ENCODE results near the gene SHROOM2. TPM values are rescaled to one million over a fixed set of nuclear protein-coding genes. Genes with fewer than 3 reads are reported as not detected.

SHROOM2 gene
- total RNA-seq, 1 experiment from 2014 or later: 5.3 TPM

DNA sequence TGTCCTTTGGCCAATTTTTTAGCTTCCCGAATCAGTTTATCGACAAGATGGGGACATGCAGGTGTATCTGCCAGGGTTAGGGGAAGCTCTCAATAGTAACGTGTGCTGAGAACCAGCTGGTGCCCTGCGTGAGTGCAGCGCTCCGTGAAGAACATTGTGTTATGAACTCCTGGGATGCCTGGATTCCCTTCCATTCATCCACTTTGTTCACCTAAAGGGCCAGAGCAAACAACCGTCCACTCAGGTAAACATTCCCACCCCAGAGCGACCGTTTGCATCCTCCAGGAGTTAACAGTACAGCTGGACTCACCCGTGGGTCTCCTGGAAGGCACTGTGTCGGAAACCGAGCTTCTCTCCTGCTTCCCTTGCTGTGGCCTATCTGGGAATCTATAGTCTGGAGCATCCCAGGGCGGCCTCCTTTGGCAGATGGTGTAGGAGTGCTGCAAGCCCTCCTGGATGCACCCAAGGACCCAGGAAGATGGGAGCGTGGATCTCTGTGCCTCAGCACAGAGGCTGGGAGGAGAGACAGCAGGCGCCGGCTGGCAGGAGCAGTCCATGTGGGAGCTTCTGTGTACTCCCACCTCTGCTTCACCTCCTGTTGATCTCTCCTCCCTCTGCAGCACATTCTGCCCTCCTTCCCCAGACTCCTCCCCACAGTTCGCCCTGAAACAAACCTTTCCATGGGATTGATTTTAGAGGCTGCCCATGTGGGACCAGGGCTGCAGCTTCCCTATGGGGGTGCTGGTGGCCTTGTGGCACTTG, 62.7 kb downstream of the SHROOM2 start:
- no TSS peak for BruUV-seq (replicated peaks)
- no peaks in the 10 kb centered on the region for H3K79me2 ChIP-seq (ENCODE audit: insufficient read depth, low read length)
- TF ChIP-seq SRF (IDR thresholded peaks at IDR 0.05; ENCODE audit: low read depth) (no peak), POLR2AphosphoS5 (IDR thresholded peaks at IDR 0.05; ENCODE audit: low read depth, low read length) (no peak), FOSL1 (IDR thresholded peaks at IDR 0.05; ENCODE audit: low read depth) (no peak)
- TF ChIP-seq, protein P1, sequence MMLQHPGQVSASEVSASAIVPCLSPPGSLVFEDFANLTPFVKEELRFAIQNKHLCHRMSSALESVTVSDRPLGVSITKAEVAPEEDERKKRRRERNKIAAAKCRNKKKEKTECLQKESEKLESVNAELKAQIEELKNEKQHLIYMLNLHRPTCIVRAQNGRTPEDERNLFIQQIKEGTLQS (IDR thresholded peaks at IDR 0.05): no peak
- TF ChIP-seq, protein P2, sequence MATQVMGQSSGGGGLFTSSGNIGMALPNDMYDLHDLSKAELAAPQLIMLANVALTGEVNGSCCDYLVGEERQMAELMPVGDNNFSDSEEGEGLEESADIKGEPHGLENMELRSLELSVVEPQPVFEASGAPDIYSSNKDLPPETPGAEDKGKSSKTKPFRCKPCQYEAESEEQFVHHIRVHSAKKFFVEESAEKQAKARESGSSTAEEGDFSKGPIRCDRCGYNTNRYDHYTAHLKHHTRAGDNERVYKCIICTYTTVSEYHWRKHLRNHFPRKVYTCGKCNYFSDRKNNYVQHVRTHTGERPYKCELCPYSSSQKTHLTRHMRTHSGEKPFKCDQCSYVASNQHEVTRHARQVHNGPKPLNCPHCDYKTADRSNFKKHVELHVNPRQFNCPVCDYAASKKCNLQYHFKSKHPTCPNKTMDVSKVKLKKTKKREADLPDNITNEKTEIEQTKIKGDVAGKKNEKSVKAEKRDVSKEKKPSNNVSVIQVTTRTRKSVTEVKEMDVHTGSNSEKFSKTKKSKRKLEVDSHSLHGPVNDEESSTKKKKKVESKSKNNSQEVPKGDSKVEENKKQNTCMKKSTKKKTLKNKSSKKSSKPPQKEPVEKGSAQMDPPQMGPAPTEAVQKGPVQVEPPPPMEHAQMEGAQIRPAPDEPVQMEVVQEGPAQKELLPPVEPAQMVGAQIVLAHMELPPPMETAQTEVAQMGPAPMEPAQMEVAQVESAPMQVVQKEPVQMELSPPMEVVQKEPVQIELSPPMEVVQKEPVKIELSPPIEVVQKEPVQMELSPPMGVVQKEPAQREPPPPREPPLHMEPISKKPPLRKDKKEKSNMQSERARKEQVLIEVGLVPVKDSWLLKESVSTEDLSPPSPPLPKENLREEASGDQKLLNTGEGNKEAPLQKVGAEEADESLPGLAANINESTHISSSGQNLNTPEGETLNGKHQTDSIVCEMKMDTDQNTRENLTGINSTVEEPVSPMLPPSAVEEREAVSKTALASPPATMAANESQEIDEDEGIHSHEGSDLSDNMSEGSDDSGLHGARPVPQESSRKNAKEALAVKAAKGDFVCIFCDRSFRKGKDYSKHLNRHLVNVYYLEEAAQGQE (IDR thresholded peaks at IDR 0.05; ENCODE audit: low read depth): no peak
- TF ChIP-seq, protein P3, sequence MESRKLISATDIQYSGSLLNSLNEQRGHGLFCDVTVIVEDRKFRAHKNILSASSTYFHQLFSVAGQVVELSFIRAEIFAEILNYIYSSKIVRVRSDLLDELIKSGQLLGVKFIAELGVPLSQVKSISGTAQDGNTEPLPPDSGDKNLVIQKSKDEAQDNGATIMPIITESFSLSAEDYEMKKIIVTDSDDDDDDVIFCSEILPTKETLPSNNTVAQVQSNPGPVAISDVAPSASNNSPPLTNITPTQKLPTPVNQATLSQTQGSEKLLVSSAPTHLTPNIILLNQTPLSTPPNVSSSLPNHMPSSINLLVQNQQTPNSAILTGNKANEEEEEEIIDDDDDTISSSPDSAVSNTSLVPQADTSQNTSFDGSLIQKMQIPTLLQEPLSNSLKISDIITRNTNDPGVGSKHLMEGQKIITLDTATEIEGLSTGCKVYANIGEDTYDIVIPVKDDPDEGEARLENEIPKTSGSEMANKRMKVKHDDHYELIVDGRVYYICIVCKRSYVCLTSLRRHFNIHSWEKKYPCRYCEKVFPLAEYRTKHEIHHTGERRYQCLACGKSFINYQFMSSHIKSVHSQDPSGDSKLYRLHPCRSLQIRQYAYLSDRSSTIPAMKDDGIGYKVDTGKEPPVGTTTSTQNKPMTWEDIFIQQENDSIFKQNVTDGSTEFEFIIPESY (IDR thresholded peaks at IDR 0.05; ENCODE audit: extremely low read depth, insufficient replicate concordance, low read length): no peak
- TF ChIP-seq, protein P4, sequence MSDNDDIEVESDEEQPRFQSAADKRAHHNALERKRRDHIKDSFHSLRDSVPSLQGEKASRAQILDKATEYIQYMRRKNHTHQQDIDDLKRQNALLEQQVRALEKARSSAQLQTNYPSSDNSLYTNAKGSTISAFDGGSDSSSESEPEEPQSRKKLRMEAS (IDR thresholded peaks at IDR 0.05): no peak
- no peaks in the 10 kb centered on the region for H3K9me3 ChIP-seq (ENCODE audit: control insufficient read depth in 1 of 2, insufficient read depth in 1 of 2, low read depth in 1 of 2, low read length in 2 of 2)
- DNase-seq (ENCODE audit: low read depth, low spot score) (no peak), ATAC-seq (no peak)
- H3K27ac ChIP-seq (ENCODE audit: low read depth, low read length): no peak overlapping the region
- H3K36me3 ChIP-seq (ENCODE audit: control insufficient read depth in 1 of 2, insufficient read depth in 2 of 2, low read length in 2 of 2): no peaks in the 10 kb centered on the region
- no peak overlapping the region for H3K4me3 ChIP-seq (replicated peaks in 1 of 2; ENCODE audit: low read depth in 1 of 2, low read length in 2 of 2)
- no peaks in the 10 kb centered on the region for H3K27me3 ChIP-seq (ENCODE audit: insufficient read depth, low read length)
- ChIA-PET POLR2A (no interaction called here), CTCF (no interaction called here), RAD21 (ENCODE audit: low non-redundant PET in 1 of 2, low total read pairs in 2 of 2, uncharacterized antibody in 2 of 2, unreplicated experiment in 2 of 2) (no interaction called here)
- H3K4me2 ChIP-seq (ENCODE audit: low read length): no peak overlapping the region
- intact Hi-C loops (cut with micrococcal nuclease): no loop called here
- no peaks in the 10 kb centered on the region for H4K20me1 ChIP-seq (ENCODE audit: insufficient read depth)
- peaks cover 10 to 13% of the 10 kb centered on the region in 2 experiments; a peak in 3 of 4 replicates for H3K4me1 ChIP-seq (ENCODE audit: control insufficient read depth in 1 of 2, insufficient read depth in 2 of 2, low read length in 2 of 2)
- H3K9me2 ChIP-seq (ENCODE audit: insufficient read depth): no peaks in the 10 kb centered on the region
- no peak overlapping the region for H2AFZ ChIP-seq (ENCODE audit: low read depth, low read length, poor library complexity, severe bottlenecking)
- no peak overlapping the region for H3K9ac ChIP-seq (ENCODE audit: low read length)

Measured in HCT116 (cell line).